Memory B cell (primary cell): ENCODE data around the gene S100A11.
"Not testable (repeated sequence)": the region's sequence is repeated elsewhere in the genome, so short reads cannot be mapped to it uniquely, and the experiment has no call there.

ENCODE experiments used
- ATAC-seq: fragments of 150-1000 bp; cut with Tn5 transposase; 2 replicates; pipeline ENCODE4 v1.10.0; 2021; ENCODE audit warnings: low read depth, mild to moderate bottlenecking, moderate library complexity
- DNase-seq, 2 donors: peaks; one replicate each; pipeline ENCODE4 v3.0.0; 2022; ENCODE audit warnings: low spot score in 2 of 2
- H3K27ac Mint-ChIP-seq: one replicate; pipeline ENCODE4 v1.8.0; 2022; ENCODE audit warnings: mild to moderate bottlenecking, moderate library complexity, mixed read lengths
- H3K27me3 Mint-ChIP-seq: one replicate; pipeline ENCODE4 v1.8.0; 2022; ENCODE audit warnings: mixed read lengths
- H3K36me3 Mint-ChIP-seq: one replicate; pipeline ENCODE4 v1.8.0; 2022; ENCODE audit warnings: mild to moderate bottlenecking, mixed read lengths
- H3K4me1 Mint-ChIP-seq: one replicate; pipeline ENCODE4 v1.8.0; 2022; ENCODE audit warnings: mixed read lengths
- H3K4me3 Mint-ChIP-seq: one replicate; pipeline ENCODE4 v1.8.0; 2022; ENCODE audit warnings: mild to moderate bottlenecking, moderate library complexity, mixed read lengths
- H3K9me3 Mint-ChIP-seq: one replicate; pipeline ENCODE4 v1.8.0; 2022; ENCODE audit warnings: mixed read lengths

S100A11 gene

GRCh38 chr1:152036267-152037216 is at the start of gene S100A11:
S100A11 (minus strand) TSS chr1:152037004; CDS start chr1:152036915, 89 bp downstream.
- peaks cover 3% of the 10 kb centered on the region for H3K36me3 Mint-ChIP-seq
- H3K27ac Mint-ChIP-seq: peak within 1 kb of the TSS; percentile 66
- DNase-seq (peak in 1 of 2 donors; percentile 31), ATAC-seq (peak; percentile 68)
- H3K27me3 Mint-ChIP-seq: no peaks in the 10 kb centered on the region
- no peaks in the 10 kb centered on the region for H3K9me3 Mint-ChIP-seq
- H3K4me3 Mint-ChIP-seq: peak within 1 kb of the TSS; percentile 90
- peaks cover 23% of the 10 kb centered on the region for H3K4me1 Mint-ChIP-seq

GRCh38 chr1:152084853-152085252 is 48.0 kb upstream of the S100A11 start:
- Mint-ChIP-seq H3K27ac (no peak overlapping the region), H3K4me3 (no peak overlapping the region), H3K4me1 (no peaks in the 10 kb centered on the region), H3K27me3 (peaks cover 6% of the 10 kb centered on the region), H3K36me3 (no peaks in the 10 kb centered on the region), H3K9me3 (no peaks in the 10 kb centered on the region)
- DNase-seq: no peak
- ATAC-seq: no peak

- H3K27me3 Mint-ChIP-seq, H3K36me3 Mint-ChIP-seq, H3K27ac Mint-ChIP-seq, H3K4me3 Mint-ChIP-seq, H3K4me1 Mint-ChIP-seq, H3K9me3 Mint-ChIP-seq, ATAC-seq, DNase-seq: not testable (repeated sequence)
Measured at GRCh38 chr1:152081026-152081425, 44.2 kb upstream of the S100A11 start.

- H3K4me1 Mint-ChIP-seq, DNase-seq, H3K27ac Mint-ChIP-seq, H3K27me3 Mint-ChIP-seq, H3K9me3 Mint-ChIP-seq, H3K4me3 Mint-ChIP-seq, H3K36me3 Mint-ChIP-seq, ATAC-seq: not testable (repeated sequence)
Measured at GRCh38 chr1:152080494-152080893, 43.7 kb upstream of the S100A11 start.

- no peaks in the 10 kb centered on the region for H3K36me3 Mint-ChIP-seq
- peaks cover 7% of the 10 kb centered on the region for H3K27me3 Mint-ChIP-seq
- no peak overlapping the region for H3K4me3 Mint-ChIP-seq
- no peaks in the 10 kb centered on the region for H3K4me1 Mint-ChIP-seq
- no peak overlapping the region for H3K27ac Mint-ChIP-seq
- no peak for ATAC-seq
- no peaks in the 10 kb centered on the region for H3K9me3 Mint-ChIP-seq
- no peak for DNase-seq
Measured at GRCh38 chr1:152078831-152079441, 42.1 kb upstream of the S100A11 start.

- H3K27me3 Mint-ChIP-seq: peaks cover 20% of the 10 kb centered on the region
- no peaks in the 10 kb centered on the region for H3K9me3 Mint-ChIP-seq
- peaks cover 2% of the 10 kb centered on the region for H3K36me3 Mint-ChIP-seq
- H3K4me3 Mint-ChIP-seq: no peak overlapping the region
- ATAC-seq (no peak), DNase-seq (no peak)
- H3K4me1 Mint-ChIP-seq: no peaks in the 10 kb centered on the region
- H3K27ac Mint-ChIP-seq: no peak overlapping the region
Measured at GRCh38 chr1:152072311-152072710, 35.5 kb upstream of the S100A11 start.

- ATAC-seq (no peak), DNase-seq (no peak)
- H3K36me3 Mint-ChIP-seq: peaks cover 2% of the 10 kb centered on the region
- peaks cover 24% of the 10 kb centered on the region for H3K27me3 Mint-ChIP-seq
- H3K4me3 Mint-ChIP-seq: no peak overlapping the region
- no peaks in the 10 kb centered on the region for H3K9me3 Mint-ChIP-seq
- H3K27ac Mint-ChIP-seq: no peak overlapping the region
- H3K4me1 Mint-ChIP-seq: no peaks in the 10 kb centered on the region
Measured at GRCh38 chr1:152071123-152071522, 34.3 kb upstream of the S100A11 start.

GRCh38 chr1:152067929-152068328 is 31.1 kb upstream of the S100A11 start:
- Mint-ChIP-seq H3K36me3 (peaks cover 2% of the 10 kb centered on the region), H3K27me3 (peaks cover 24% of the 10 kb centered on the region), H3K27ac (no peak overlapping the region), H3K4me1 (no peaks in the 10 kb centered on the region), H3K9me3 (no peaks in the 10 kb centered on the region), H3K4me3 (no peak overlapping the region)
- ATAC-seq (no peak), DNase-seq (no peak)

GRCh38 chr1:152067150-152067549 is 30.3 kb upstream of the S100A11 start:
- H3K9me3 Mint-ChIP-seq: no peaks in the 10 kb centered on the region
- H3K4me3 Mint-ChIP-seq: no peak overlapping the region
- no peak for DNase-seq
- ATAC-seq: no peak
- H3K27me3 Mint-ChIP-seq: peaks cover 21% of the 10 kb centered on the region
- no peak overlapping the region for H3K27ac Mint-ChIP-seq
- peaks cover 2% of the 10 kb centered on the region for H3K36me3 Mint-ChIP-seq
- H3K4me1 Mint-ChIP-seq: no peaks in the 10 kb centered on the region

- DNase-seq (no peak), ATAC-seq (no peak)
- H3K4me1 Mint-ChIP-seq: no peaks in the 10 kb centered on the region
- no peaks in the 10 kb centered on the region for H3K36me3 Mint-ChIP-seq
- no peak overlapping the region for H3K27ac Mint-ChIP-seq
- H3K27me3 Mint-ChIP-seq: peaks cover 14% of the 10 kb centered on the region
- H3K9me3 Mint-ChIP-seq: no peaks in the 10 kb centered on the region
- no peak overlapping the region for H3K4me3 Mint-ChIP-seq
Measured at GRCh38 chr1:152061952-152062351, 25.1 kb upstream of the S100A11 start.

- peaks cover 4% of the 10 kb centered on the region for H3K4me1 Mint-ChIP-seq
- peaks cover 7% of the 10 kb centered on the region for H3K27me3 Mint-ChIP-seq
- H3K4me3 Mint-ChIP-seq: no peak overlapping the region
- H3K9me3 Mint-ChIP-seq: no peaks in the 10 kb centered on the region
- DNase-seq (no peak), ATAC-seq (no peak)
- H3K27ac Mint-ChIP-seq: no peak overlapping the region
- H3K36me3 Mint-ChIP-seq: no peaks in the 10 kb centered on the region
Measured at GRCh38 chr1:152053375-152053774, 16.6 kb upstream of the S100A11 start.

- H3K27ac Mint-ChIP-seq: no peak overlapping the region
- peak; percentile 77 to 81 for DNase-seq
- ATAC-seq: peak; percentile 33
- H3K9me3 Mint-ChIP-seq: no peaks in the 10 kb centered on the region
- H3K4me1 Mint-ChIP-seq: peaks cover 12% of the 10 kb centered on the region
- H3K4me3 Mint-ChIP-seq: no peak overlapping the region
- no peaks in the 10 kb centered on the region for H3K36me3 Mint-ChIP-seq
- peaks cover 6% of the 10 kb centered on the region for H3K27me3 Mint-ChIP-seq
Measured at GRCh38 chr1:152052606-152053005, 15.8 kb upstream of the S100A11 start.

GRCh38 chr1:152050886-152051675 is 14.3 kb upstream of the S100A11 start:
- DNase-seq: no peak
- H3K9me3 Mint-ChIP-seq: no peaks in the 10 kb centered on the region
- H3K4me1 Mint-ChIP-seq: peaks cover 12% of the 10 kb centered on the region
- H3K4me3 Mint-ChIP-seq: no peak overlapping the region
- H3K36me3 Mint-ChIP-seq: no peaks in the 10 kb centered on the region
- peaks cover 6% of the 10 kb centered on the region for H3K27me3 Mint-ChIP-seq
- no peak for ATAC-seq
- peak overlapping the region; percentile 15 for H3K27ac Mint-ChIP-seq
